ENCODE data around the gene RRAS.

RRAS gene

GRCh38 chr19:49651820-49652550 is 12.0 kb upstream of the RRAS start:
- TF ChIP-seq, protein P1, sequence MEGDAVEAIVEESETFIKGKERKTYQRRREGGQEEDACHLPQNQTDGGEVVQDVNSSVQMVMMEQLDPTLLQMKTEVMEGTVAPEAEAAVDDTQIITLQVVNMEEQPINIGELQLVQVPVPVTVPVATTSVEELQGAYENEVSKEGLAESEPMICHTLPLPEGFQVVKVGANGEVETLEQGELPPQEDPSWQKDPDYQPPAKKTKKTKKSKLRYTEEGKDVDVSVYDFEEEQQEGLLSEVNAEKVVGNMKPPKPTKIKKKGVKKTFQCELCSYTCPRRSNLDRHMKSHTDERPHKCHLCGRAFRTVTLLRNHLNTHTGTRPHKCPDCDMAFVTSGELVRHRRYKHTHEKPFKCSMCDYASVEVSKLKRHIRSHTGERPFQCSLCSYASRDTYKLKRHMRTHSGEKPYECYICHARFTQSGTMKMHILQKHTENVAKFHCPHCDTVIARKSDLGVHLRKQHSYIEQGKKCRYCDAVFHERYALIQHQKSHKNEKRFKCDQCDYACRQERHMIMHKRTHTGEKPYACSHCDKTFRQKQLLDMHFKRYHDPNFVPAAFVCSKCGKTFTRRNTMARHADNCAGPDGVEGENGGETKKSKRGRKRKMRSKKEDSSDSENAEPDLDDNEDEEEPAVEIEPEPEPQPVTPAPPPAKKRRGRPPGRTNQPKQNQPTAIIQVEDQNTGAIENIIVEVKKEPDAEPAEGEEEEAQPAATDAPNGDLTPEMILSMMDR (IDR thresholded peaks at IDR 0.05; ENCODE audit: low read depth, low read length) = no peak
- no peak for DNase-seq (ENCODE audit: extremely low read depth, low read depth)

DNA sequence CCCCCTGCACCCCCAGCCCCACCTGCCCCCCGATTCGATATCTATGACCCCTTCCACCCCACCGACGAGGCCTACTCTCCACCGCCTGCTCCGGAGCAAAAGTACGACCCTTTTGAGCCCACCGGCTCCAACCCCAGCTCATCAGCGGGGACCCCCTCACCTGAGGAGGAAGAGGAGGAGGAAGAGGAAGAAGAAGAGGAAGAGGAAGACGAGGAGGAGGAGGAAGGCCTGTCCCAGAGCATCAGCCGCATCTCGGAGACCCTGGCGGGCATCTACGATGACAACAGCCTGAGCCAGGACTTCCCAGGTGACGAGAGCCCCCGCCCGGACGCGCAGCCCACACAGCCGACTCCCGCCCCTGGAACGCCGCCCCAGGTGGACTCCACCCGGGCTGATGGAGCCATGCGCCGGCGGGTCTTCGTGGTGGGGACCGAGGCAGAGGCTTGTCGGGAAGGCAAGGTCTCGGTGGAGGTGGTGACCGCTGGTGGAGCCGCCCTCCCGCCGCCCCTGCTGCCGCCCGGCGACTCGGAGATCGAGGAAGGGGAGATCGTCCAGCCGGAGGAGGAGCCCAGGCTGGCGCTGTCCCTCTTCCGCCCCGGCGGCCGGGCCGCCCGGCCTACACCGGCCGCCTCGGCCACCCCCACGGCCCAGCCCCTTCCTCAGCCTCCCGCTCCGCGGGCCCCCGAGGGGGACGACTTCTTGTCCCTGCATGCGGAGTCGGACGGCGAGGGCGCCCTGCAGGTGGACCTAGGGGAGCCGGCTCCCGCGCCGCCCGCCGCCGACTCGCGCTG is 11.3 kb upstream of the RRAS start:
- TF ChIP-seq, protein P1 (IDR thresholded peaks at IDR 0.05; ENCODE audit: low read depth, low read length) = no peak
- DNase-seq (ENCODE audit: extremely low read depth, low read depth) = no peak

DNA sequence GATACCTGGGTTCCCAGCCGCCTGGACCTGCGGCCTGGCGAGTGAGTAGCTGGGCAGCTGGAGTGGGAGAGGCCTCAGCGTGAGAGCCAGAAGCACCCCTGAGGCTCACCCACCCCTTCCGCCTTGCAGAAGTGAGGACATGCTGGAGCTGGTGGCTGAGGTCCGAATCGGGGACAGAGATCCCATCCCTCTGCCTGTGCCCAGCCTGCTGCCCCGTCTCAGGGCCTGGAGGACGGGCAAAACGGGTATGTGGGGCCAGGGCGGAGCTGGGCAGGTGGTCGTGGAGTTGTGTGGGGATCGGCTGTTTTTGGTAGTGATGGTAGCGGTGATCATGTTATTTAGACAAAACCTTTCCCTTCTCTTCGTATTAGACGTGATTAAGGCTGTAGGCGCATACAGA is 6.6 kb upstream of the RRAS start:
- DNase-seq (ENCODE audit: extremely low read depth, low read depth) = no peak
- TF ChIP-seq, protein P1 (IDR thresholded peaks at IDR 0.05; ENCODE audit: low read depth, low read length) = no peak

GRCh38 chr19:49645995-49646394 is 6.1 kb upstream of the RRAS start:
- TF ChIP-seq, protein P1 (IDR thresholded peaks at IDR 0.05; ENCODE audit: low read depth, low read length) = no peak
- DNase-seq (ENCODE audit: extremely low read depth, low read depth) = no peak

GRCh38 chr19:49645592-49645991 is 5.6 kb upstream of the RRAS start:
- TF ChIP-seq, protein P1 (IDR thresholded peaks at IDR 0.05; ENCODE audit: low read depth, low read length) = no peak
- no peak for DNase-seq (ENCODE audit: extremely low read depth, low read depth)

DNA sequence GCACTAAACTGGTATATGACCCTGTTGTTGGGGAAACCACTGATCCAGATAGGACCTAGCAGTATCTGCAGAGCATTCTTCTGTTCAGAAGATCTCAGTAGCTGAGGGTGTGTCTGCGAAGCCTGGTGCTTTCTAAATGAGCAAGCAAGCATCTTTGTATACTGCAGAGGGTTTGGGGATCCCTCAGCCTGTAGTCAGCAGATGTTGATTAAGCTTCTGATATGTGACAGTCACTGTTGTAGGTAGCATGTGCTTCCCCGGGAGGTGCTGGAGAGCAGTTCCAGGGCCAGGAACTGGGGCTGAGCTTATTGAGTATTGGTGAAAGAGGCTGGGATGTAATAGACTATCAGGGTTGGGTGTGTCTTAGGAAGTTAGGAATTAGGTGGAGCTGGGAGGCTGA is 3.5 kb upstream of the RRAS start:
- DNase-seq (ENCODE audit: extremely low read depth, low read depth) = no peak

More for the DNA sequence above, 3.5 kb upstream of the RRAS start:
- TF ChIP-seq, protein P1 (IDR thresholded peaks at IDR 0.05; ENCODE audit: low read depth, low read length) = no peak
